DMS 273 (cell line): ENCODE data around the gene GPA33.

ENCODE experiments used
- DNase-seq: peaks from one replicate; lab custom pipeline; 2025; ENCODE audit not compliant: unreplicated experiment; lab: John Stamatoyannopoulos, UW

GPA33 gene

GRCh38 chr1:167088746-167089417 is 1.3 kb downstream of the GPA33 start:
- DNase-seq = no peak

GRCh38 chr1:167086768-167087167 is 3.4 kb downstream of the GPA33 start:
- DNase-seq = no peak

GRCh38 chr1:167086033-167086432 is 4.1 kb downstream of the GPA33 start:
- DNase-seq = no peak

- no peak for DNase-seq
Measured at GRCh38 chr1:167084757-167085156, 5.4 kb downstream of the GPA33 start.

GRCh38 chr1:167083871-167084270 is 6.3 kb downstream of the GPA33 start:
- no peak for DNase-seq

- DNase-seq = peak; percentile 55
Measured at GRCh38 chr1:167083066-167083665, 7.0 kb downstream of the GPA33 start.

GRCh38 chr1:167082511-167083027 is 7.6 kb downstream of the GPA33 start:
- peak; percentile 27 for DNase-seq

- peak; percentile 54 for DNase-seq
Measured at GRCh38 chr1:167081594-167082156, 8.5 kb downstream of the GPA33 start.

GRCh38 chr1:167077868-167078210 is 12.3 kb downstream of the GPA33 start:
- no peak for DNase-seq

GRCh38 chr1:167077128-167077867 is 12.9 kb downstream of the GPA33 start:
- DNase-seq = no peak

- no peak for DNase-seq
Measured at GRCh38 chr1:167076136-167076710, 14.0 kb downstream of the GPA33 start.

GRCh38 chr1:167071286-167071685 is 18.9 kb downstream of the GPA33 start:
- no peak for DNase-seq

- no peak for DNase-seq
Measured at GRCh38 chr1:167068761-167069160, 21.4 kb downstream of the GPA33 start.

- no peak for DNase-seq
Measured at GRCh38 chr1:167067904-167068303, 22.3 kb downstream of the GPA33 start.

- peak; percentile 92 for DNase-seq
Measured at GRCh38 chr1:167066333-167067122, 23.6 kb downstream of the GPA33 start.

GRCh38 chr1:167065471-167065870 is 24.7 kb downstream of the GPA33 start:
- DNase-seq = no peak

- no peak for DNase-seq
Measured at GRCh38 chr1:167064621-167065020, 25.6 kb downstream of the GPA33 start.

- no peak for DNase-seq
Measured at GRCh38 chr1:167061073-167061464, 29.1 kb downstream of the GPA33 start.

- DNase-seq = peak; percentile 58
Measured at GRCh38 chr1:167060141-167061072, 29.8 kb downstream of the GPA33 start.

GRCh38 chr1:167059809-167060107 is 30.4 kb downstream of the GPA33 start:
- DNase-seq = no peak
